Measurements from ENCODE around the gene ADARB2.
"Not testable (repeated sequence)": the region's sequence is repeated elsewhere in the genome, so short reads cannot be mapped to it uniquely, and the experiment has no call there.

The ADARB2 gene

DNA sequence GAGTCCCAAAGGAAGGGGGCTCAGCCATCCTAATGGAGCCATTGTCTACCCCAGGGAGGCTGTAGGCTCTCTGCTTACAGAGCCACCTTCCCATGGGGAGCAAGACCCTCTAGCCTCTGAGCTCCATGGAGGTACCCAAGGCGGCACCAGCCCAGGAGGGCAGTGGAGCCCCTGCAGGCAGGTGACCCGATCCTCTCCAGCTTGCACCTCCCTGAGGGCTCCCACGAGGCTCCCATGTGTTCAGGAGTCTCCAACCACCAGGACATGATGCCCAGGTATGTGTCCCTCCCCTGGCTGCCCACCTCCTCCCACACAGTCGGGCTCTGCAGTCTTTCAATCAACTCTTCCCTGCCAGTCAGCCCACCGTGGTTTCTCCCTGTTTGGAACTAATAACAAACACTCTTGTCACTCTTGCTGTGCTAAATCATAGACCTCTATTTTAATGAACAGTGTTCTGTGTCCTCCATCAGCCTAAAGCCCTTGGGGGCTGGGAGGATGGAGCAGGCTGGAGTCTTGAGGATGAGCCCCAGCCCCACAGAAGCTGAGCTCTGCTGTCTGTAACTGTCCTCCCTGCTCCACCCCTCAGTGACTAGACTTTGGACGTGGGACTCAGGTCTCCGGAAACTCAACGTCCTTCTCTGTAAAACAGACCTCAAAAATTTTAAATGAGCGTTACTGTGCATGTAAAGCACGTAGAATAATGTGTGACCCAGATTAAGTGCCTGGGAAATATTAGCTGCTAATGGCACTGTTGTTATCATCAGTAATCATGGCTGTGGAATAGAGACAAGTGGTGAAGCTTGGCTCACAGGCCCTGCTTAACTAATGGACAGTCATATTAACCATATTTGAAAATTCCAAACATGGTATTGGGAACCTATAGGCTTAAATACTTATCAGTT is 382.3 kb downstream of the ADARB2 start:
- no peak for DNase-seq (ENCODE audit: low read depth in 2 of 2)

- not testable (repeated sequence) for DNase-seq (ENCODE audit: low read depth in 2 of 2)
These were observed 385.0 kb downstream of the ADARB2 start for GRCh38 chr10:1352296-1352695.

DNA sequence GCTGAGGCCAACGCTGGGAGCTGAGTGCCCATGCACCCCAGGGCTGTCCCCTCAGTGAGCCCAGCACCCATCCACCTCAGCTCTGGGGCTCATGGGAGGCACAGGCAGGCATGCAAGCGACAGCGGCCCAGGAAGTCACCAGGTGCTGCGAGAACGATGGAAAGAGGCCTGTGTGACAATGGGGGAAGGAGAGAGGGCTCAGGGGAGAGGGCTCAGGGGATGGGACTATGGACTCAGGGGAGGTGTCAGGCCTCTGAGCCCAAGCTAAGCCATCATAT is 388.6 kb downstream of the ADARB2 start:
- DNase-seq (ENCODE audit: low read depth in 2 of 2) = no peak

- no peak for DNase-seq (ENCODE audit: low read depth in 2 of 2)
These were observed 389.2 kb downstream of the ADARB2 start for GRCh38 chr10:1347962-1348772.

GRCh38 chr10:1347525-1347924 is 389.8 kb downstream of the ADARB2 start:
- no peak for DNase-seq (ENCODE audit: low read depth in 2 of 2)

GRCh38 chr10:1346201-1346600 is 391.1 kb downstream of the ADARB2 start:
- DNase-seq (ENCODE audit: low read depth in 2 of 2) = no peak

- no peak for DNase-seq (ENCODE audit: low read depth in 2 of 2)
These were observed 392.0 kb downstream of the ADARB2 start for GRCh38 chr10:1345368-1345767.

DNA sequence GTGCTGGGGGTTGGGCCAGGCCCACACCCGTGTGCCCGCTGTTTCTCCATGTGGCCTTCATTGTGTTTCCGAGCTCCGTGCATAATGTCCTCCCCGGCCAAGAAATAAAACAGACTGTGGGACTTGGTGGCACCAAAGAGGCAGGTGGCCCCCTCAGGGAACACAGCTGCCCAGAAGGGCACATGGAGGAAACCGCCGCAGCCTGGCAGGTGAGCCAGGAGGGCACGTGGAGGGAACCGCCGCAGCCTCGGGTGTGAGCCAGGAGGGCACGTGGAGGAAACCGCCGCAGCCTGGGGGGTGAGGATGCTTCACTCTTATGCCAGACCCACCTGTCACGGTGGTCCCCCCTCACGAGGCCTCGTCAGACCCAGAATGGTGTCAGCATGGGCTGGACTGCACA is 392.5 kb downstream of the ADARB2 start:
- no peak for DNase-seq (ENCODE audit: low read depth in 2 of 2)

DNA sequence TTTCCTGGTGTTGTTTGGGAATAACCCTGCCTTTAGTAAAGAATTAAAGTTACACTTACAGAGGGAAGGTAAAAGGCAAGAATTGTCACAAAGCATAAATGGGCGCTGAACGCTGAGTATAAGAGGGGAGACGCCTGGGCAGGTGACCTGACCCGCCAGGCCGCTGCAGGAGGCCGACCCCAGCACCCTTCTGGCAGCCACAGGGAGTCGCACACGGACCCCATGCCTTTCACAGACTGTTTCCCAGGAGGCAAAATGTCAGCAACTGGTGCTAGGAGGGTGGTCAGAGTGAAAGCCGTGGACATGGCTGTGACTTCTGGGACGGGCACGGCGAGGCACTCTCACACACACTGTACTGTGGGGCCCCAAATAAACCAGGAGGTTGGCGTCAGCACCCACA is 392.9 kb downstream of the ADARB2 start:
- no peak for DNase-seq (ENCODE audit: low read depth in 2 of 2)

- DNase-seq (ENCODE audit: low read depth in 2 of 2) = no peak
These were observed 394.1 kb downstream of the ADARB2 start for GRCh38 chr10:1343176-1343575.

- not testable (repeated sequence) for DNase-seq (ENCODE audit: low read depth in 2 of 2)
These were observed 396.3 kb downstream of the ADARB2 start for GRCh38 chr10:1341052-1341451.

DNA sequence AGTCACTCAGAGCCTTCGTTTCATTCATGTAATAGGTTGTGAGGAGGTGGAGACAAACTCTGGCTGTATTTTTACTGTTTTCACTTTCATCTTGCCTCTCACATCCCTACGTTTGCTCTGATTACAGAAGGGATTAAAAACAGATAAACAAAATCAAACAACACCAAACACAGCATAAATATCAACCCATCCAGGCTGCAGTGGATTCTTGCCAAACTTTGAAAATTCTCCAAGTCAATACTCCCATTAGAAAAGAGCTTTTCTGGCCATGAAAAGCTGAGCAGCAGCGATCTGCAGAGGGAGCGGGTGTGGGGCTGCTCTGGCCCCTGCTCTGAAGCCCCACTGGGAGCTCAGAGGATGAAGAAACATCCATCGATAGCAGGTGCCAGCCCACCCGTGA is 397.9 kb downstream of the ADARB2 start:
- no peak for DNase-seq (ENCODE audit: low read depth in 2 of 2)

- DNase-seq (ENCODE audit: low read depth in 2 of 2) = no peak
These were observed 401.7 kb downstream of the ADARB2 start for GRCh38 chr10:1335642-1336041.

GRCh38 chr10:1333981-1334380 is 403.3 kb downstream of the ADARB2 start:
- DNase-seq (ENCODE audit: low read depth in 2 of 2) = no peak

- DNase-seq (ENCODE audit: low read depth in 2 of 2) = no peak
These were observed 405.8 kb downstream of the ADARB2 start for GRCh38 chr10:1331560-1331959.

GRCh38 chr10:1329622-1330021 is 407.7 kb downstream of the ADARB2 start:
- no peak for DNase-seq (ENCODE audit: low read depth in 2 of 2)

- no peak for DNase-seq (ENCODE audit: low read depth in 2 of 2)
These were observed 408.2 kb downstream of the ADARB2 start for GRCh38 chr10:1328981-1329614.

DNA sequence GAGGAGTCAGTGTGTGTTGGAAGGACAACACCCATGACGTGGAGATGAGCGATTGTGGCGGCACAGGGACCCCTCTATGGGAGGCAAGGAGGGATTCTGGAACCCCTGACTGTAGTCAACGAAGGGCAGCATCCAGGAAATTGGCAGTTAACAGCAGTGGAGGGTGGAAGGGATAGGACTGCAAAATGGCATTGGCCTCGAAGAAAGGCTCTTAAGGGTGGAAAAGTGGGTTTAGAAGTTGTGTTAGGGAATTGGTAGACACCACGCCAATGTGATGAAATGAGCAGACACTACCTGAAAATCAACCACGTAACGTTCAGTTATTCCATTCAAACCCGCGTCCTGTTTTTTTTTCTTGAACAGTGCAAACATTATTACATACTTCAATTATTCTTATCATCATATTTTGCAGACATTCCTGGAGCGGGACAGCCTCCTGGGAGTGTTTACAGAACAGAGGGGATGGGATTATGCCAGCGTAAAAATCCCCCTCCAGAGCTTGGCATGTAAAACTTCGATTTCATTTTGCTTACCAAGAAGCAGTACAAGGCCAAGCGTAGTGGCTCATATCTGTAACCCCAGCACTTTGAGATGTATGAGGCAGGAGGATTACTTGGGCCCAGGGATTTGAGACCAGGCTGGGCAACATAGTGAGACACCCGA is 409.0 kb downstream of the ADARB2 start:
- DNase-seq (ENCODE audit: low read depth in 2 of 2) = no peak

GRCh38 chr10:1327759-1328158 is 409.6 kb downstream of the ADARB2 start:
- DNase-seq (ENCODE audit: low read depth in 2 of 2) = no peak

GRCh38 chr10:1326514-1326913 is 410.8 kb downstream of the ADARB2 start:
- DNase-seq (ENCODE audit: low read depth in 2 of 2) = not testable (repeated sequence)

GRCh38 chr10:1324903-1325302 is 412.4 kb downstream of the ADARB2 start:
- DNase-seq (ENCODE audit: low read depth in 2 of 2) = no peak

GRCh38 chr10:1323951-1324350 is 413.4 kb downstream of the ADARB2 start:
- no peak for DNase-seq (ENCODE audit: low read depth in 2 of 2)
